GM18858 (cell line): ENCODE results near the gene KRT84.

Experiments
- ATAC-seq: cut with Tn5 transposase; IDR thresholded peaks from one replicate; pipeline ENCODE4 v1.9.1; 2021; ENCODE audit not compliant: unreplicated experiment

KRT84 gene

DNA sequence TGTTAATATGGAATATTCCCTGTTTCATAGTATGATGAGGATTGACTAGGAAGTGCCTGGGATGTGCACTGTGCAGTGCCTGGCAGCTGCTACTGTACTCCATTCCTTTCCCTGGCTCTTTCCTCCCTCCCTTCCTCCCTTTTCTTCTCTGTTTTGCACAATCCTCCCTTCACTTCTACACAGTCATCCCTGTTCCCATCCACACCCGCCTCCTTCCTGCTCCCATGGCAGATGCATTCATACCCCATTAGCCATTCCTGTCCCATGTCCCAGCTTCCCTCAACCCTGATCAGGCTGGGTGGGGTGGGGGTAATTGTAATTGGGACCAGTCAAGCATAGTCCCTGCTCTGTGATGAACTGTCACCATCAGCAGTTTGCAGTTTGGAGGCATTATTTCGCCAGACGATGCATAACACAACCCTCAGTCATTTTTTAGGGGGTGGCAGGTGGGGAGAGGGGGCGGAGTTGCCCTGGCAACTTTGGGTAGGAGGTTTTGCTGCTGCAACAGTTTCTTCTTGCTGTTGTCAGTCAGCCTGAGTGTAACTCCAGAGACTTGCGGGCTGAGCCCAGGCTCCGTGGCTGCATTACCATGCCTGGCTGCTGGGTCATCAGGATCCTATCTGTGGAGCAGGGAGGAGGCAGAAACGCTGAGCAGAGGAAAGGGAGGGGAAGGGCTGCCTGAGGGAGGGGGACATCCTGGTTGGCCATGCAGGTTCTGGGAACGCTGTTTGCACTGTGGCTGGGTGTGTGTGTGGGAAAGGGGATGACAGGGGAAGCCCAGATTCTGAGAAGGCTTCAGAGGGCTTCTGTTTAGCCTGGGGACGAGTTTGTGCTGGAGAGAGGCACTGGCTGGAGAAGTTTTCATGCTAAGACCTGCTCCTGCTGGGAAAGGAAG is 4.1 kb upstream of the KRT84 start:
- ATAC-seq = no peak

DNA sequence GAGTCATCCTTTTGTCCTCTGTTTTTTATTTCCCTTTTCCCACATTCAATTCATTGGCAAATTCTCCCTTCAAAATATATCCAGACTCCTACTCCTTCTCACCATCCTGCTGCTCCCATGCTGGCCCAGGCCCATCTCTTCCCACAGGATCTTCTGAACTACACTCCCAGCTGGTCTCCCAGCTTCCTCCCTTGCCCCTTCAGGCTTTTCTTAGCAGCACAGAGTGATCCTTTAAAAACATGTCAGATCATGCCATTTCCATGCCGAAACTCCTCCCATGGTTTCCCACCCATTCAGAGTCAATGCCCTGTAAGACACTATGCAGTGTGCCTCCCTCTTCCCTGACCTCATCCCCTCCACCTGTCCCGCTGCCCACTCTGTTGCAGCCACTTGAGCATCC is 2.4 kb upstream of the KRT84 start:
- no peak for ATAC-seq

DNA sequence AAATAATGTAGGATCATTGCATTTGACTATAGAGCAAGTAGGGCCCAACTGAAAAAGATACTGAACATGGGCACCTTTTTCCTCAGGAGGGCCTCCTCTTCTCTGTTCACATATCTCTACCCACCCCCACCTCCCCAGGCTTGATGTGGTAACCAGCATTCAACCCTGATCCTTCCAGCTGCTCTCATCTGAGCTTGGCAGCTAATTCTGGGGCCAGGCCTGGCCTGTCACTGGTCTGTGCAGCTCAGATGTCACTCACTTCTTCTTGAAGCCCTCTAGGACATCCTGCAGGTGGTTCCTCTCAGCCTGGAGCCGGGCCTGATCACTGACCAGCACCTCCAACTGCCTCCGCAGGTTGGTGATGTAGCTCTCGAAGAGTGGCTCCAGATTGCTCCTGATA is 2.1 kb downstream of the KRT84 start:
- no peak for ATAC-seq

DNA sequence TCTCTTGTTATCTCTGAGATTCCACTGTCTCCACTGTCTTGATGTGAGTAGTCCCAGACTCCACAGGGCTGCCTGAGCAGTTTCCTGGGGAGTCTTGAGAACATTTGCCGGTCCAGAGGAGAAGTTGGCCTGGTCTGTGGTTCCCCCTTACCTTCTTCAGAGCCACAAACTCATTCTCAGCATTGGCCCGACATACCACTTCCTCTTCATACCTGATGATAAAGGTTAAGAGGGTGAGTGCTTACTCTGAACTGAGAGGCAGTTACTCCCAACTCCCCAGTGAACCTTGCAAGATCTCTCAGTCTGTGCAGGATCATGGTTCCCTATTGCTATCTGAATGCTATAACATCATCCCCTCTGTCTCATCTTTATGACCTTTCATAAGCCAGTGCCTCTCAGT is 2.6 kb downstream of the KRT84 start:
- no peak for ATAC-seq

DNA sequence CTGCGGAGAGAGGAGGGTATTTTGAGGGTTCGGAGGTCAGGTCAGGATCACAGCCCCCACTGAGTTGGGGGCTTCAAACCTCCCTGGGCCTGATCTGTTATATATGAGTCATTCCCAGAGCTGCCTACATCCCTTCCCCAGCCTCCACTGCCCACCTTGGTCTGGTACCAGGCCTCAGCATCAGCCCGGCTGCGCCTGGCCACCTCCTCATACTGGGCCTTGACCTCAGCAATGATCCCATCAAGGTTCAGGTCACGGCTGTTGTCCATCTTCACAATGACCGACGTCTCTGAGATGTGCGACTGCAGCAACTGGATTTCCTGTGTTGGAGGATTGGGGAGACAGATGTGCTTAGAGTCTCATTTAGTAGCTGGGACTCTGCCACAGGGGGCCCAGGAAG is 4.2 kb downstream of the KRT84 start:
- no peak for ATAC-seq

DNA sequence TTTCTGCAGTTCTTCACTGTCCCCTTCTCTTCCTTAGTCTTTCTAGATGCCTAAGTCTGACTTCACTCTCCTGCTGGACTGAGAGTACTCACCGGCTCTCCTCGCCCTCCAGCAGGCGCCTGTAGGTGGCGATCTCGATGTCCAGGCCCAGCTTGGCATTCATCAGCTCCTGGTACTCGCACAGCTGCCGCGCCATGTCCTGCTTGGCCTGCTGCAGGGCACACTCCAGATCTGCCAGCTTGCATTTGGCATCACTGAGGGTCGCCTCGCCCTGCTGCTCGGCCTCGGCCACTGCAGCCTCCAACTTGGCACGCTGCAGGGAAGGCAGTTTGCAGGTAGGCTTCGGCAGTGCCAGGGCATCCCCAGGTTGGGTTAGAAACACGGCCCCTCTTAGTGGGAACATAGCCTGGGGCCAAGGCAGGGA is 5.2 kb downstream of the KRT84 start:
- no peak for ATAC-seq

DNA sequence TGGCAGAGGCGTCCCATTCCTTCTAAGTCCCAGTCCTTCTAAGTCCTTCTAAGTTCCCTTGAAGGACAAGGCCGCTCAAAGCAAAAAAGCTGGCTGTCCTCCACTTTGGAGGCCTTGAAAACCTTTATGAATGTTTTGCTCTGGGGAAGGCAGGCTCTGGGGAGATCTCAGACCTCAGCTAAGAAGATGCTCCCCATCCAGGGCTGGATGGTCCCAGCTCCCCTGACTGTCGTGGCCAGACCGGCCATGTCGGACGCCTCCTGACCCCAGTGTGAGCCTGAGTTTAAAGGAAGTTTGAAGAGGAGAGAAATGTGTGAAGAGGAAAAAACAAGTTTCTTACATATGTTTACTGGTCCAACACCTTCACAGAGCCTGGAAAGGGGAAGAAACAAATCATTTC is 5.9 kb downstream of the KRT84 start:
- no peak for ATAC-seq

DNA sequence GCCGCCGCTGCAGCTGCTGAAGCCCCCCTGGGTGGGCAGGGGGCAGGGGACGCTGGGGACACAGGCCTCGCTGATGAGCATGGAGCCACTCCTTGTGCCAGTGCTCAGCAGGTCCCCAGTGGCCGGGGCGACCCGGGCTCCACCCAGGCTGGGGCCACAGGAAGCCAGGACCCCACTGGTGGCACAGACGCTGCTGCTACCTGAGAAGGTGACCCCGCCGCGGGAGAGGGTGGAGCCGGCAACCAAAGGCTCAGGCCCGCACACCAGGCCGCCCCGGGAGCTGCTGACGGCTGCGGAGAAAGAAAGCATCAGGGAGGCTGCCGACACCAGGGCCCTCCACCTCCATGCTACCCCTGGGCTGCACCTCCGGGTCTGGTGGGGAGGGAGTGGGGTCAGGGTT is 7.4 kb downstream of the KRT84 start:
- no peak for ATAC-seq

DNA sequence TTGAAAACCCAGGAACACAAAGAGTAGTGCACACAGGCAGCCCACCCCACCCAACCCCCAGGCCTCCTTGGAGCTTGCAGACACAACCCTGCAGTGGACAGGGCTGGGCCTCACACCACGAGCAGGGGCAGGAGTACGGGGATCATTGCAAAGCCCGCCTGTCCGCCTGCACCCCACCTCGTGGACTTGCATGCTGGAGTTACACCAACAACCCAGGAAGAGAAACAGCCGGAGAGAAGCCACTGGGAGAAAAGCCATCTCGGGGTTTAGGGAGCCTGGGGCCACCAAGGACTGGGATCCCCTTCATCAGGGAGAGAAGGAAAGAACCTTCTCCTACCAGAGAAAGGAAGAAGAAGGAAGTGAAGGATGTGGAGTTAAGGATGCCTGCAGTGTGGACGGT is 8.2 kb downstream of the KRT84 start:
- no peak for ATAC-seq

DNA sequence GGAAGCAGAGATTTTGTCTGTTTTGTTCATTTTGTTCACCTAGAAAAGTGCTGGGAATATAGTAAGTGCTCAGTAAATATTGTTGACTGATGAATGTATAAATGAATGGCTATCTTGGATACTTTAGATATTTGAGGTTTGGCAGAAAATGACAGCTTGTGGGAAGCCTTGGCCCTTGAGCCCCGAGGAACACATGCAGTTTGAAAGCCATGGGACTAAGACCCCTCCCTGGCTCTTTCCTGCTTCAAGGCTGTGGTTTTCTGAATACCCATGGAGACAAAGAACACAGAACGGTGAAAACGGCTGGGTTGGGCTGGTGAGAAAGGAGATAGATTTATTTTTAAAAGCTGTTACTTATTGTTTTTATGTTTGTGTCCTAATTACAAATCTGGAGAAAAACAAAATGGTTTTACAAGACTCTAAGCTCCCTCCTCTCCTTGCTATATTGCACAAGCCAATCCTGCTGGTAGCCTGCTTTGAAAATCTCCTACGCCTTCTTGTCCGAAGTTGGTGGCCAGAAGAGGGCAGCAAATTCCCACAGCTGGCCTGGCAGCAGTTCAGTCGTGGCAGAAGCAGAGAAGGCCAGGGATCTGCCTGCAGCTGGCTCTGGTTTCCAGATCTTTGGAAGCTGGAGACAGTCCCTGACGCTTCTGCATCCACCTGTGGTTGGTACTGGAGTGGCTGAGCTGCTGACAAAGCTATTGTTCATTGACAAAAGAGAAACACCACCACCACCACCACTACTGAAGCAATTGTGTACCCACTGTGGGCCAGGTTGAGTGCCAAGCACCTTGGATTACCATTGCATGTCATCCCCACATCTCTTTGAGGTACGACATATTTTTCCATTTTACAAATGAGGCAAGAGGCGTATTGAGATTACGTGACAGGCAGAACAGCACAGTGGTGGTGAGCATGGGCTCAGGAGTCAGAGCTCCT is 13.0 kb downstream of the KRT84 start:
- no peak for ATAC-seq

DNA sequence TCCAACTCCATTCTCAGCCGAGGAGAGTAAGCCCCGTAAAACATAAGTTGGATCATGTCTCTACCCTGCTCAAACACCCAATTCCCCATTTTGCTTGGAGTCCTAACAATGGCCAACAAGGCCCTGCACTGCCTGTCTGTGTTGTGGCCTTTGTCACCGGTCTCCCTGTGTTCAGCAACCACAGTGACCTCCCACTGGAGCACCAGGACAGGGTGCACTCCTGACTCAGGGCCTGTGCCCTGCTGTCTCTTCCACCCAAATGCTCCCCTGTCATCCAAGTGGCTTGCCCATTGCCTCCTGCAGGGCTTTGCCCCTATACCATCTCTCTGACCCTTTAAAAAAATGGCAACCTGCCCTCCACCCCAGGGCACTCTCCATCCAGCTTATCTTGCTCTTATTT is 13.7 kb downstream of the KRT84 start:
- ATAC-seq = no peak

DNA sequence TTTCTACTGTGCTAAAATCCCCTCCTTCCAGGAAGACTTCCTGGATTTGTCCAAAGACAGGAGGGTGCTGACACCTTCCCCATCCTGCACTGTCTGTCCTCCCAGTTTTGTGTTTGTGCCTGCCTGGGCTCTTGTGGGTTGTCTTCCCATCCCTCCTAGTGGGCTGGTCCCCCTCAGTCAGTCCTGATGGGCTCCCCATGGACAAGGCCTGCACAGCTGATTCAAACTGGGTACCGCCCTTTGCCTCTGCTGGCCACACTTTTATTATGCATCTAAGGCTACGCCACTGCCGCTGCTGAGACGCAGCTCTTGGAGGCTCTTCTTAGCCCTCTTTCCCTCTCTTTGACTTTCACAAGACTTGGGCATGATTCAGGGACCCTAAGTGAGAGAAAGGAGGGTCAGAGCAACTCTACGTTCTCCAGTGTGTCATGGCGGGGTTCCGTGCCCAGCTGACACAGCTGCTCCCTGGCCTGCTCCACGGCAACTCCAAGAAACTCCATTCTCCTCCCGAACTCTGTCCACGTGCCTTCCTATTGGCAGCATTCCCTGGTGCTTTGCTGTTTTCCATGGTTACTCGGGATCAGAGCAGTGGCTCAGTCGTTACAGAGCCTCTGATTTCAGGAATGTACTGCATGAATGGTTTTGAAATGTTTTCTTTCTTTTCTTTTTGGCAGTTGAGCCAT is 14.4 kb downstream of the KRT84 start:
- ATAC-seq = no peak

DNA sequence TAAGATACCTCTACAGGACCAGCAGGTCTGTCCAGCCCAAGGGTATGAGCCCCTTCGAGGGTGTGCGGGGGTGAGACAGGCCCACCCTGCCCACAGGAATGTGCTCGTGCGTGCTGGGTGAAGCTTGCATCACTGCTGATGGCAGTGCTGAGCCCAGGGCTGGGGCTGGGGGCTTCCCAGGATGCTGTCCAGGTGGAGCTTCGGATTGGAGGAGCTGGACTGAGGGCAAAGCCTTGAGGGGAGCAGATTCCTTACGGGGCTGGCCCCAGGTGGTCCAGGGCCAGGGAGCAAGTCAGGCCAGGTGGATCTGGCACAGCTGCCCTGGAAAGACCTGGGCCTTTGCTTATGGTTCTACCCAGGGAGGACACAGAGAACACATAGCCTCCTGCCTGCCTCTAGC is 15.6 kb downstream of the KRT84 start:
- no peak for ATAC-seq

DNA sequence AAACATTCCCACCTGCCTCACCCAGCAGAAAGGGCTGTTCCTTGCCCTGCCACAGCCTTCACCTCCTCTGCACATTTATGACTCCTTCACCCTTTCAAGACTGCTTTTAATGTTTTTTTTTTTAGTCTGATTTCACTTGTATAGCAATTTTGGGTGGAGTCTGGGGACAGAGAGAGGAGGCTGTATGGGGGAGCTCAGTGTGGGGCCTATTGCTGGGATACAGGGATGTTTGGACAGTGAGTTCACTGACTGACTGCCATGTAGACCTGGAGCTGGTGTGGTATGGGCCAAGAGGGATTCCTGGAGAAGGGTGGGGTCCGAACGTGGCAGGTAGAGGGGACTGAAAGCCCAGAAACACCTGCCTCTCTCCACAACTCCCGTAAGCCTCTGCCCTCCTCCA is 16.2 kb downstream of the KRT84 start:
- ATAC-seq = no peak

DNA sequence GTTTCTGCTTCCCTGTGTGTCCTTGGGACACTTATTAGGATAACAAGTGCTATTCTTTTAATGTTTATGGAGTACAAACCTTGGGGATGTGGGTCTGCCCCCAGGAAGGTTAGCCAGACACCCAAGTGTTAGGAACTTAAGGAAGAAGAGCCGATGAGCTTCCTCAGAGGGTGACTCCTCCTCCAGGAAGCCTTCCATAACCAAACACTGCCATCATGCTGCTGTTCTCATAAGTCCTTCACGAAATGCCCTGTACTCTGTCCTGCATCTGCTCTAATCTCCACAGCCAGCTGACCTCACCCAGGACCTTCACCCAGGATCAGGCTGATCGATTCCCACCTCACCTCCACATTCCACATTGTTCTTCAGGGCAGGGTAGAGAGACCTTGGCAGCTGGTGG is 16.9 kb downstream of the KRT84 start:
- ATAC-seq = no peak

DNA sequence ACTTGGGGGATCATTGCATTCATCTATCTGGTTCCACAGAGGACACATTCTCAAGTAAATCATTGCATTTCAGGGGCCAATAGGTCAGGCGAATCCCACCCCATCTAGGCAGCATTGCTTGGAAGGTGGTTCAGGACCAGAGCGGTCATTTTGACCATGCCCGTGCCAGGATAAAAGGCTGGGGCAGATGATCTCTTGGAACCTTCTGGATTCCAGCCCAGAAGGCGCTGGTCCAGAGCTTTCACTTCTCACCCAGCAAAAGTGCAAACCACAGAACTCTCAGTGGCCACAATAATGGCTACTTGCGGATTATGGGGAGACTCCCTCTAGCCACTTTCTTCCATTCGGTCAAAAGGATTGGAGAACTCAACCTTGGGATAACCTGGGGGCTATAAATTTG is 17.6 kb downstream of the KRT84 start:
- no peak for ATAC-seq

DNA sequence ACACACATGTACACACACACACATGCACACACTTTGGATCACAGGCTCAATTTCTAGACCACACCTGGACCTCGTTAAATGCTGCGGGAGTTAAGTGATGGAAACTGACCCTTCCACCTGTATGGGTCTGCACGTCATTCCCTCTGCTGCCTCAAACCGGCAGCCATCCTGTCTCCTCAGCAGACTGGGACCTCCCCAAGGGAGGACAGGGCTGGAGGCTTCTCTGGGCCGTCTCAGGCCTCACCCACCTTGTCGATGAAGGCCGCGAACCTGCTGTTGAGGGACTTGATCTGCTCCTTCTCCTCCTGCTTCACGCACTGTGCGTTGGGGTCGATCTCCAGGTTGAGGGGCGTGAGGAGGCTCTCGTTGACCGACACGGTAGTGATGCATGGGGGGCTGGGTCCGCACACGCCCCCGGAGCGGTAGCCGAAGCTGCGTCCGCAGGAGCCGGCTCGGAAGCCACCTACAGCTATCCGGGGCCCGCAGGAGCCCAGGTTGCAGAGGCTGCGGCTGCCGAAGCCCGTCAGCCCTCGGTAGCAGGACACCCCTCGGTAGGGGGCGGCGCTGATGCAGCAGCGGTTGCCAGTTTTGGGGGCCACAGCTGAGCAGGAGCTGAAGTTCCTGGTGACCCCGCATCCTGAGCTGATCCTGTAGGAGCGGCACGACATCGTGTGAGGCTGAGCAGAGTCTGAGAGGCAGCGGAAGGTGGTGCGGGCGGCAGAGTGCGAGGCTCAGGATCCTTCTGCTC is 18.5 kb downstream of the KRT84 start, which contains the start of gene KRT85:
Gene KRT85 (minus strand): TSS at position 744 of the 748 bp plus-strand sequence. CDS start 76 bp downstream, at position 668.
- ATAC-seq = no peak

DNA sequence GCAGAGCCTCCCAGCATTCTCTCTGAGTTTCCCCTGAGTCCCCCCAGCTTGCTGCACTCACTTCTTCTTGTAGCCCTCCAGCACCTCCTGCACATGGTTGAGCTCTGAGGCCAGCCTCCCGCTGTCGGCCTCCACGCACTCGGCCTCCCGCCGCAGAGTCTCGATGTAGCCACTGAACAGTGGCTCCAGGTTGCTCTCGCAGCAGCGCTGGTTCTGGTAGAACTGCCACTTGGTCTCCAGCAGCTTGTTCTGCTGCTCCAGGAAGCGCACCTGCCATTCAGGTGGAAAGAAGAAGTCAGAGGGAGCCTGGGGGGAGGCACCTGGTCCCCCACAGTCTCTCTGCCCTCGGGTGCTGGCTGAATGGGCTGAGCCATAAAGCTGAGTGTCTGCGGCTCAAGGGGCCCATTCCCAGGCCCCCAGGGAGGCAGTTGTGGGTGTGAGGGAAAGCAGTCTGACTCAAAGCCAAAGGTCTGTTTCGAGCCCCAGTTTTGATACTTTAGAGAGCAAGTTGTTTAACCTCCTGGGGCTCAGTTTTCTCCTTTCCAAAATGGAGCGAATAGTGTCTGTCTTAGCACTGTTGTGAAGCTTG is 20.5 kb downstream of the KRT84 start:
- no peak for ATAC-seq

DNA sequence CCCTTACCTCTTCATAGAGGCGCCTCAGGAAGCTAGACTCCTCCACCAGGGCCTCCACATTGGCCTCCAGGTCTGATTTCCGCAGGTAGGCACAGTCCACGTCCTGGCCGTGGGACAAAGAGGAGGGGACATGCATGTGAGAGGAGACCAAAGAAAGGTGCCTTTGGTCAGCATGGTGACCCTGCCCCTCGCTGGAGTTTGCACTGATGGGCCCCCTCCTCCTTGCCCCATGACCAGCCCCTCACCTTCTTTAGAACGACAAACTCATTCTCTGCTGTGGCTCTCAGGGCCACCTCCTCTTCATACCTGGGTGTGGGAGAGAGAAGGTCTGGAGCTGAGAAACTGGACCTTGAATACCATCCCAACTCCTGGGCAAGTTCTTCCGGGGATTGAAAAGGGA is 21.4 kb downstream of the KRT84 start:
- ATAC-seq = no peak

DNA sequence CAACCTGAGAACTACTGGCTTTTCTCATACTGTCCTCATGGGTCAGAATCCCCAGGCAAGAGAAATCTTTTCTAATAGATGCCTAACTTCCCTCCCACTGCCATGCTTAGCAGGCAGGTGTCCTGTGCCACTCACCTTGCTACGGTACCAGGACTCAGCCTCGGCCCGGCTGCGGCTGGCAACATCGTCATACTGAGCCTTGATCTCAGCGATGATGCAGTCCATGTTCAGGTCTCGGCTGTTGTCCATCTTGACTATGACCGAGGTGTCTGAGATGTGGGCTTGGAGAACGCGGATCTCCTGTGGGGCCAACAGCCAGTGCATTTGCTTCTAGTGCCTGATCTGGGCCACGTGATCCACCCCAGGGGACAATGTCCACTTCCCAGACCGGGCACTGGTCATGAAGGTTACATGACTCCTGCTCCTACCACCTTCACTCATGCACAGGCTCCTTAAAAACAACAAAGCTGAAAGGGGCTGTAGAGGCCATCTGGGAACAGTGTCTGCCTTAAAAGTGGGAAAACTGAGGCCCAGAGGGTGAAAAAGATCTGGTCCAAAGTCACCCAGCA is 22.3 kb downstream of the KRT84 start:
- ATAC-seq = no peak
